HEK293 (cell line): ENCODE measurements around the gene EXOC1.

Experiments used
- GFI1B ChIP-seq: fragments of 450-650 bp; formaldehyde crosslinking; IDR thresholded peaks from 2 replicates; pipeline ENCODE4 v1.5.1; 2016; ENCODE audit warnings: missing biosample characterization, missing genetic modification characterization
- GLIS1 ChIP-seq: fragments of 450-650 bp; formaldehyde crosslinking; IDR thresholded peaks from 2 replicates; pipeline ENCODE4 v1.5.1; 2016; ENCODE audit warnings: missing biosample characterization, missing genetic modification characterization
- HOXA7 ChIP-seq: sonication (generic); formaldehyde crosslinking; IDR thresholded peaks from 2 replicates; pipeline ENCODE4 v1.8.1; 2022; ENCODE audit warnings: missing genetic modification reagents, borderline replicate concordance
- HOXC10 ChIP-seq: sonication (generic); formaldehyde crosslinking; IDR thresholded peaks from 2 replicates; pipeline ENCODE4 v1.8.1; 2023; ENCODE audit warnings: mild to moderate bottlenecking, missing genetic modification reagents
- OSR2 ChIP-seq: fragments of 450-650 bp; formaldehyde crosslinking; IDR thresholded peaks from 2 replicates; pipeline ENCODE4 v1.5.1; 2016; ENCODE audit warnings: missing biosample characterization, missing genetic modification characterization
- RBAK ChIP-seq: fragments of 450-650 bp; formaldehyde crosslinking; IDR thresholded peaks from 2 replicates; pipeline ENCODE4 v1.5.1; 2016; ENCODE audit warnings: missing biosample characterization, missing genetic modification characterization
- ZBTB48 ChIP-seq: fragments of 450-650 bp; formaldehyde crosslinking; IDR thresholded peaks from 2 replicates; pipeline ENCODE4 v1.5.1; 2016; ENCODE audit warnings: missing biosample characterization, missing genetic modification characterization
- ZNF121 ChIP-seq: fragments of 450-650 bp; formaldehyde crosslinking; IDR thresholded peaks from 2 replicates; pipeline ENCODE4 v1.5.1; 2016; ENCODE audit warnings: missing biosample characterization, missing genetic modification characterization
- ZNF155 ChIP-seq: fragments of 450-650 bp; formaldehyde crosslinking; IDR thresholded peaks from 2 replicates; pipeline ENCODE4 v1.5.1; 2016; ENCODE audit warnings: missing biosample characterization, missing genetic modification characterization
- ZNF266 ChIP-seq: fragments of 450-650 bp; formaldehyde crosslinking; IDR thresholded peaks from 2 replicates; pipeline ENCODE4 v1.5.1; 2016; ENCODE audit warnings: missing biosample characterization, missing genetic modification characterization, low read depth
- ZNF391 ChIP-seq: fragments of 450-650 bp; formaldehyde crosslinking; IDR thresholded peaks from 2 replicates; pipeline ENCODE4 v1.5.1; 2016; ENCODE audit warnings: low read depth, missing biosample characterization, missing genetic modification characterization, borderline replicate concordance
- ZNF426 ChIP-seq: fragments of 450-650 bp; formaldehyde crosslinking; IDR thresholded peaks from 2 replicates; pipeline ENCODE4 v1.5.1; 2017; ENCODE audit warnings: missing biosample characterization, missing genetic modification characterization, mild to moderate bottlenecking, inconsistent platforms, moderate library complexity
- ZNF529 ChIP-seq: fragments of 450-650 bp; formaldehyde crosslinking; IDR thresholded peaks from 2 replicates; pipeline ENCODE4 v1.5.1; 2017; ENCODE audit warnings: missing genetic modification characterization, missing biosample characterization; ENCODE audit not compliant: insufficient replicate concordance
- ZNF596 ChIP-seq: fragments of 450-650 bp; IDR thresholded peaks from 2 replicates; pipeline ENCODE4 v1.5.0; 2018; ENCODE audit warnings: missing biosample characterization, mild to moderate bottlenecking, missing genetic modification characterization, moderate library complexity
- ZNF658 ChIP-seq: fragments of 450-650 bp; formaldehyde crosslinking; IDR thresholded peaks from 2 replicates; pipeline ENCODE4; 2016; ENCODE audit warnings: missing biosample characterization, missing genetic modification characterization
- ZNF76 ChIP-seq: fragments of 450-650 bp; formaldehyde crosslinking; IDR thresholded peaks from 2 replicates; pipeline ENCODE4; 2016; ENCODE audit warnings: low read depth, missing biosample characterization, missing genetic modification characterization, borderline replicate concordance
- ZNF792 ChIP-seq: fragments of 450-650 bp; formaldehyde crosslinking; IDR thresholded peaks from 2 replicates; pipeline ENCODE4 v1.5.1; 2016; ENCODE audit warnings: missing biosample characterization, missing genetic modification characterization
- ZSCAN23 ChIP-seq: fragments of 450-650 bp; formaldehyde crosslinking; IDR thresholded peaks from 2 replicates; pipeline ENCODE4 v1.5.1; 2016; ENCODE audit warnings: missing biosample characterization, missing genetic modification characterization
- ZXDB ChIP-seq: fragments of 450-650 bp; formaldehyde crosslinking; IDR thresholded peaks from 2 replicates; pipeline ENCODE4 v1.5.1; 2016; ENCODE audit warnings: missing biosample characterization, missing genetic modification characterization
- TF ChIP-seq, protein P1 (sequence below): fragments of 450-650 bp; formaldehyde crosslinking; IDR thresholded peaks from 2 replicates; pipeline ENCODE4; 2016; ENCODE audit warnings: missing biosample characterization, missing genetic modification characterization
- TF ChIP-seq, protein P2 (sequence below): IDR thresholded peaks from 2 replicates; pipeline ENCODE4 v1.6.1; 2011; ENCODE audit warnings: mild to moderate bottlenecking, low read depth, low read length, borderline replicate concordance
- TF ChIP-seq, protein P3 (sequence below): fragments of 450-650 bp; formaldehyde crosslinking; IDR thresholded peaks from 2 replicates; pipeline ENCODE4 v1.5.1; 2016; ENCODE audit warnings: missing biosample characterization, missing genetic modification characterization, borderline replicate concordance
- TF ChIP-seq, protein P4 (sequence below): fragments of 450-650 bp; formaldehyde crosslinking; IDR thresholded peaks from 2 replicates; pipeline ENCODE4 v1.5.1; 2016; ENCODE audit warnings: missing biosample characterization, missing genetic modification characterization
- TF ChIP-seq, protein P5 (sequence below): fragments of 450-650 bp; formaldehyde crosslinking; IDR thresholded peaks from 2 replicates; pipeline ENCODE4 v1.5.1; 2017; ENCODE audit warnings: missing biosample characterization, missing genetic modification characterization
- TF ChIP-seq, protein P6 (sequence below): fragments of 450-650 bp; formaldehyde crosslinking; IDR thresholded peaks from 2 replicates; pipeline ENCODE4 v1.5.0; 2017; ENCODE audit warnings: missing biosample characterization, missing genetic modification characterization, borderline replicate concordance
- TF ChIP-seq, protein P7 (sequence below): fragments of 450-650 bp; formaldehyde crosslinking; optimal IDR thresholded peaks from 2 replicates; pipeline ENCODE3; 2016; ENCODE audit warnings: missing biosample characterization, mild to moderate bottlenecking, missing genetic modification characterization

EXOC1 gene

DNA sequence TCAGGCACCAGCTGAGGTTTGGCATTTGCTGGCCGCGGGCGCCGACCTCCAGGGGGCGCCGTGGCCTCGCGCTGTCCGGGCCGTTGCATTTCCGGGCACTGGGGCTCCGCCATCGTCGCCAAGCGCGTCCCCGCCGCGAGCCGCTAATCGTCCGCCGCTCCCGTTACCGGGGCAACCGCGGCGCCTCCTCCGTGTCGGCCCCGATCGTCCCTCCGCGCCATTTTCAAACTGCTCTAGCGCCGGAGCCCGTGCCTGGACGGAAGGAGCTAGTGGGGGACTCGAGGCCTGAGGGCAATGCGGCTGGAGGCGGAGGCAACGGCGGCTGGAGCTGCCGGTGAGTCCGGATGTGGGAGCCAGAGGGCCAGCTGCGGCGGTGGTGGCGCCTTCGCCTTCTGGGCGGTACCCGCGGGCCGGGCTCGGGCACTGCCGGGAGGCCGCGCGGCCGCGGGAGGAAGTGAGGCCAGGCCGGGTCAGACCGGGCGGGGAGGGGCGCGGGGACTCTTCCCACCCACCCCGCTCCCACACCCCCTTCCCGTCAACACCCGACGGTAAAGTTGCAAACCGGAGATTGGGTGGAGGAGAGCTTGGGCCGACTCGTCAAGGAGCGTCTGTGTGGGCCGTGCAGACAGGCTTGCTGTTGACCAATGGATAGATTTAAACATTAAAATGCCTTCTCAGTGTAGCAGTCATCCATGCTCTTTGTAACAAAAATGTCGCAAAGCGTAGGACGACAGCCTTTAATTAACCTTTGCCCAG lies 95.5 kb downstream of the EXOC1 start, which contains the start of gene CEP135 (continued):
- TF ChIP-seq, protein P1, sequence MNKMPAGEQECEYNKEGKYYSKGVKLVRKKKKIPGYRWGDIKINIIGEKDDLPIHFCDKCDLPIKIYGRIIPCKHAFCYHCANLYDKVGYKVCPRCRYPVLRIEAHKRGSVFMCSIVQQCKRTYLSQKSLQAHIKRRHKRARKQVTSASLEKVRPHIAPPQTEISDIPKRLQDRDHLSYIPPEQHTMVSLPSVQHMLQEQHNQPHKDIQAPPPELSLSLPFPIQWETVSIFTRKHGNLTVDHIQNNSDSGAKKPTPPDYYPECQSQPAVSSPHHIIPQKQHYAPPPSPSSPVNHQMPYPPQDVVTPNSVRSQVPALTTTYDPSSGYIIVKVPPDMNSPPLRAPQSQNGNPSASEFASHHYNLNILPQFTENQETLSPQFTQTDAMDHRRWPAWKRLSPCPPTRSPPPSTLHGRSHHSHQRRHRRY (tag by site-specific recombination): no peak
- TF ChIP-seq ZNF426 (no peak), ZNF266 (tag by site-specific recombination) (no peak), HOXC10 (CRISPR knock-in tag) (no peak), HOXA7 (CRISPR knock-in tag) (no peak), GFI1B (tag by site-specific recombination) (no peak), ZNF76 (peak; percentile 81), ZXDB (peak; percentile 66), RBAK (tag by site-specific recombination) (no peak), ZNF658 (tag by site-specific recombination) (no peak), OSR2 (tag by site-specific recombination) (0 out of 2 replicates have a peak, but pooled peaks have one; percentile 7), GLIS1 (tag by site-specific recombination) (no peak), ZNF529 (no peak), ZNF121 (tag by site-specific recombination) (no peak; the same call in 1 of the 2 replicates), ZBTB48 (tag by site-specific recombination) (no peak; the same call in 1 of the 2 replicates), ZSCAN23 (tag by site-specific recombination) (no peak), ZNF155 (tag by site-specific recombination) (no peak), ZNF596 (tag by site-specific recombination) (no peak), ZNF391 (peak; percentile 23; the same call in 1 of the 2 replicates), ZNF792 (tag by site-specific recombination) (no peak)
- TF ChIP-seq, protein P2, sequence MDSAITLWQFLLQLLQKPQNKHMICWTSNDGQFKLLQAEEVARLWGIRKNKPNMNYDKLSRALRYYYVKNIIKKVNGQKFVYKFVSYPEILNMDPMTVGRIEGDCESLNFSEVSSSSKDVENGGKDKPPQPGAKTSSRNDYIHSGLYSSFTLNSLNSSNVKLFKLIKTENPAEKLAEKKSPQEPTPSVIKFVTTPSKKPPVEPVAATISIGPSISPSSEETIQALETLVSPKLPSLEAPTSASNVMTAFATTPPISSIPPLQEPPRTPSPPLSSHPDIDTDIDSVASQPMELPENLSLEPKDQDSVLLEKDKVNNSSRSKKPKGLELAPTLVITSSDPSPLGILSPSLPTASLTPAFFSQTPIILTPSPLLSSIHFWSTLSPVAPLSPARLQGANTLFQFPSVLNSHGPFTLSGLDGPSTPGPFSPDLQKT: peak; percentile 24; the same call in 1 of the 2 replicates
- TF ChIP-seq, protein P3, sequence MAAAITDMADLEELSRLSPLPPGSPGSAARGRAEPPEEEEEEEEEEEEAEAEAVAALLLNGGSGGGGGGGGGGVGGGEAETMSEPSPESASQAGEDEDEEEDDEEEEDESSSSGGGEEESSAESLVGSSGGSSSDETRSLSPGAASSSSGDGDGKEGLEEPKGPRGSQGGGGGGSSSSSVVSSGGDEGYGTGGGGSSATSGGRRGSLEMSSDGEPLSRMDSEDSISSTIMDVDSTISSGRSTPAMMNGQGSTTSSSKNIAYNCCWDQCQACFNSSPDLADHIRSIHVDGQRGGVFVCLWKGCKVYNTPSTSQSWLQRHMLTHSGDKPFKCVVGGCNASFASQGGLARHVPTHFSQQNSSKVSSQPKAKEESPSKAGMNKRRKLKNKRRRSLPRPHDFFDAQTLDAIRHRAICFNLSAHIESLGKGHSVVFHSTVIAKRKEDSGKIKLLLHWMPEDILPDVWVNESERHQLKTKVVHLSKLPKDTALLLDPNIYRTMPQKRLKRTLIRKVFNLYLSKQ (tag by site-specific recombination): no peak
- TF ChIP-seq, protein P4, sequence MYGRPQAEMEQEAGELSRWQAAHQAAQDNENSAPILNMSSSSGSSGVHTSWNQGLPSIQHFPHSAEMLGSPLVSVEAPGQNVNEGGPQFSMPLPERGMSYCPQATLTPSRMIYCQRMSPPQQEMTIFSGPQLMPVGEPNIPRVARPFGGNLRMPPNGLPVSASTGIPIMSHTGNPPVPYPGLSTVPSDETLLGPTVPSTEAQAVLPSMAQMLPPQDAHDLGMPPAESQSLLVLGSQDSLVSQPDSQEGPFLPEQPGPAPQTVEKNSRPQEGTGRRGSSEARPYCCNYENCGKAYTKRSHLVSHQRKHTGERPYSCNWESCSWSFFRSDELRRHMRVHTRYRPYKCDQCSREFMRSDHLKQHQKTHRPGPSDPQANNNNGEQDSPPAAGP (tag by site-specific recombination): peak; percentile 85
- TF ChIP-seq, protein P5, sequence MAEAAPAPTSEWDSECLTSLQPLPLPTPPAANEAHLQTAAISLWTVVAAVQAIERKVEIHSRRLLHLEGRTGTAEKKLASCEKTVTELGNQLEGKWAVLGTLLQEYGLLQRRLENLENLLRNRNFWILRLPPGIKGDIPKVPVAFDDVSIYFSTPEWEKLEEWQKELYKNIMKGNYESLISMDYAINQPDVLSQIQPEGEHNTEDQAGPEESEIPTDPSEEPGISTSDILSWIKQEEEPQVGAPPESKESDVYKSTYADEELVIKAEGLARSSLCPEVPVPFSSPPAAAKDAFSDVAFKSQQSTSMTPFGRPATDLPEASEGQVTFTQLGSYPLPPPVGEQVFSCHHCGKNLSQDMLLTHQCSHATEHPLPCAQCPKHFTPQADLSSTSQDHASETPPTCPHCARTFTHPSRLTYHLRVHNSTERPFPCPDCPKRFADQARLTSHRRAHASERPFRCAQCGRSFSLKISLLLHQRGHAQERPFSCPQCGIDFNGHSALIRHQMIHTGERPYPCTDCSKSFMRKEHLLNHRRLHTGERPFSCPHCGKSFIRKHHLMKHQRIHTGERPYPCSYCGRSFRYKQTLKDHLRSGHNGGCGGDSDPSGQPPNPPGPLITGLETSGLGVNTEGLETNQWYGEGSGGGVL (tag by site-specific recombination): peak; percentile 59; the same call in 1 of the 2 replicates
- TF ChIP-seq, protein P6, sequence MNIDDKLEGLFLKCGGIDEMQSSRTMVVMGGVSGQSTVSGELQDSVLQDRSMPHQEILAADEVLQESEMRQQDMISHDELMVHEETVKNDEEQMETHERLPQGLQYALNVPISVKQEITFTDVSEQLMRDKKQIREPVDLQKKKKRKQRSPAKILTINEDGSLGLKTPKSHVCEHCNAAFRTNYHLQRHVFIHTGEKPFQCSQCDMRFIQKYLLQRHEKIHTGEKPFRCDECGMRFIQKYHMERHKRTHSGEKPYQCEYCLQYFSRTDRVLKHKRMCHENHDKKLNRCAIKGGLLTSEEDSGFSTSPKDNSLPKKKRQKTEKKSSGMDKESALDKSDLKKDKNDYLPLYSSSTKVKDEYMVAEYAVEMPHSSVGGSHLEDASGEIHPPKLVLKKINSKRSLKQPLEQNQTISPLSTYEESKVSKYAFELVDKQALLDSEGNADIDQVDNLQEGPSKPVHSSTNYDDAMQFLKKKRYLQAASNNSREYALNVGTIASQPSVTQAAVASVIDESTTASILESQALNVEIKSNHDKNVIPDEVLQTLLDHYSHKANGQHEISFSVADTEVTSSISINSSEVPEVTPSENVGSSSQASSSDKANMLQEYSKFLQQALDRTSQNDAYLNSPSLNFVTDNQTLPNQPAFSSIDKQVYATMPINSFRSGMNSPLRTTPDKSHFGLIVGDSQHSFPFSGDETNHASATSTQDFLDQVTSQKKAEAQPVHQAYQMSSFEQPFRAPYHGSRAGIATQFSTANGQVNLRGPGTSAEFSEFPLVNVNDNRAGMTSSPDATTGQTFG (tag by site-specific recombination): no peak
- TF ChIP-seq, protein P7, sequence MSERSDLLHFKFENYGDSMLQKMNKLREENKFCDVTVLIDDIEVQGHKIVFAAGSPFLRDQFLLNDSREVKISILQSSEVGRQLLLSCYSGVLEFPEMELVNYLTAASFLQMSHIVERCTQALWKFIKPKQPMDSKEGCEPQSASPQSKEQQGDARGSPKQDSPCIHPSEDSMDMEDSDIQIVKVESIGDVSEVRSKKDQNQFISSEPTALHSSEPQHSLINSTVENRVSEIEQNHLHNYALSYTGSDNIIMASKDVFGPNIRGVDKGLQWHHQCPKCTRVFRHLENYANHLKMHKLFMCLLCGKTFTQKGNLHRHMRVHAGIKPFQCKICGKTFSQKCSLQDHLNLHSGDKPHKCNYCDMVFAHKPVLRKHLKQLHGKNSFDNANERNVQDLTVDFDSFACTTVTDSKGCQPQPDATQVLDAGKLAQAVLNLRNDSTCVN (tag by site-specific recombination): peak; percentile 98
